ENCODE data around the gene ANKRD24.
"Not testable (repeated sequence)": the region's sequence is repeated elsewhere in the genome, so short reads cannot be mapped to it uniquely, and the experiment has no call there.

Gene ANKRD24

DNA sequence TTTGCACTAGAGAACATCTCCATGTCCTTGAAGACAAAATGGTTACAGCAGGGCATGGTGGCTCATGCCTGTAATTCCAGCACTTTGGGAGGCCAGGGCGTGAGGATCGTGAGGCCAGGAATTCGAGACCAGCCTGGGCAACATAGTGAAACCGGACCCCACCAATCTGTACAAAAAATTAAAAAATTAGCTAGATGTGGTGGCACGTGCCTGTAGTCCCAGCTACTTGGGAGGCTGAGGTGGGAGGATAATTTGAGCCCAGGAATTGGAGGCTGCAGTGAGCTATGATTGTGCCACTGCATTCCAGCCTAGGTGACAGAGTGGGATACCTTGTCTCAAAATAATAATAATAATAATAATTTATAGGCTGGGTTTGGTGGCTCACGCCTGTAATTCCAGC, 47.7 kb downstream of the ANKRD24 start:
- not testable (repeated sequence) for DNase-seq (ENCODE audit: low spot score)

DNA sequence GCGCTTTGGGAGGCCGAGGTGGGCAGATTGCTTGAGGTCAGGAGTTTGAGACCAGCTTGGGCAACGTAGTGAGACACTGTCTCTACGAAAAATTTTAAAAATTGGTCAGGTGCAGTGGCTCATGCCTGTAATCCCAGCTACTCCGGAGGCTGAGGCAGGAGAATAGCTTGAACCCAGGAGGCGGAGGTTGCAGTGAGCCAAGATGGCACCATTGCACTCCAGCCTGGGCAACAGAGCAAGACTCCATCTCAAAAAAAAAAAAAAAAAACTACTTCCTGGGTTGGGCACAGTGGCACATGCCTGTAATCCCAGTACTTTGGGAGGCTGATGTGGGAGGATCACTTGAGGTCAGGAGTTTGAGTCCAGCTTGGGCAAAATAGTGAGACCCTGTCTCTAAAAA, 49.0 kb downstream of the ANKRD24 start:
- not testable (repeated sequence) for DNase-seq (ENCODE audit: low spot score)

DNA sequence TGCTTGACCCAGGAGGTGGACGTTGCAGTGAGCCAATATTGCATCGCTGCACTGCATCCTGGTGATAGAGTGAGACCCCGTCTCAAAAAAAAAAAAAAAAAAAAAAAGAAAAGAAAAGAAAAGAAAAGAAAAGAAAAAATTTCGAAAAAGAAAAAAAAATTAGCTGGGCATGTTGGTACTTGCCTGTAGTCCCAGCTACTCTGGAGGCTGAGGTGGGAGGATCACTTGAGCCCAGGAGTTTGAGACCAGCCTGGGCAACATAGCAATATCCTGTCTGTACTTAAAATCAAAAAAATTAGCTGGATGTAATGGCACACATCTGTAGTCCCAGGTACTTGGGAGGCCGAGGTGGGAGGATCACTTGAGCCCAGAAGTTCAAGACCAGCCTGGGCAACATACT, 49.6 kb downstream of the ANKRD24 start:
- not testable (repeated sequence) for DNase-seq (ENCODE audit: low spot score)

- DNase-seq (ENCODE audit: low spot score): no peak
Measured at GRCh38 chr19:4232614-4233281, 50.3 kb downstream of the ANKRD24 start.

GRCh38 chr19:4233282-4233853, 50.9 kb downstream of the ANKRD24 start:
- DNase-seq (ENCODE audit: low spot score): peak; percentile 74

DNA sequence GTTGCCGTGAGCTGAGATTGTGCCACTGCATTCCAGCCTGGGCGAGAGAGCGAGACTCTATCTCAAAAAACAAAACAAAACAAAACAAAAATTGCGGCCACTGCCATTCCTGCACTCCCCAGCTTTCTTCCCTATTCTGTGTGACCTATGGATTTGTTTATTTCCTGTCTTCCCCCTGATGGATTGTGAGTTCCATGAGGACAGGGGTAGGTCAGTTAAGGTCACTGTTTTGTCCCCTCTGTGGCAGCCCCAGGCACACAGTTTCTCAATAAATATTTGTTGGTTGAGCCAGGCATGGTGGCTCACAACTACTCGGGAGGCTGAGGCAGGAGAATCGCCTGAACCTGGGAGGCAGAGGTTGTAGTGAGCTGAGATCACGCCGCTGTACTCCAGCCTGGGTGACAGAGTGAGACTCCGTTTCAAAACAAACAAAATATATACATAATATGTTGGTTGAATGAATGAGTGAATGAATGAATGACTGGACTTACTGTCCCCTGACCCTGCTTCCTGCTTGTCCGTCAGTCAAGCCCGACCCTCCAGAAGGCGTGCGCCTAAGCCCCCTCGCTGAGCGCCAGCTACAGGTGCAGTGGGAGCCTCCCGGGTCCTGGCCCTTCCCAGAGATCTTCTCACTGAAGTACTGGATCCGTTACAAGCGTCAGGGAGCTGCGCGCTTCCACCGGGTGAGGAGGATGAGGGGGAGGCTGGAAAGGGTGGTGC, 51.8 kb downstream of the ANKRD24 start:
- DNase-seq (ENCODE audit: low spot score): no peak

DNA sequence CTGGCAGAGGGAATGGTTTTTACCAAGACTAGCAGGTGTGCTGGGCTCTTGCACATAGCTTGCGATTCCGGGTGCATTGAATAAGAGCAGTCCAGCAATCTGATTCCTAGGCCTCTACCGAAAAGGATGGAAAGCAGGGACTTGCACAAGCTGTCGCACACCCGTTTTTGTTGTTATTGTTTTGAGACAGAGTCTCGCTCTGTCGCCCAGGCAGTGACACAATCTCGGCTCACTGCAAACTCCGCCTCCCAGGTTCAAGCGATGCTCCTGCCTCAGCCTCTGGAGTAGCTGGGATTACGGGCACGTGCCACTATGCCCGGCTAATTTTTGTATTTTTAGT, 52.3 kb downstream of the ANKRD24 start:
- DNase-seq (ENCODE audit: low spot score): no peak

- not testable (repeated sequence) for DNase-seq (ENCODE audit: low spot score)
Measured at GRCh38 chr19:4237510-4237909, 55.0 kb downstream of the ANKRD24 start.

DNA sequence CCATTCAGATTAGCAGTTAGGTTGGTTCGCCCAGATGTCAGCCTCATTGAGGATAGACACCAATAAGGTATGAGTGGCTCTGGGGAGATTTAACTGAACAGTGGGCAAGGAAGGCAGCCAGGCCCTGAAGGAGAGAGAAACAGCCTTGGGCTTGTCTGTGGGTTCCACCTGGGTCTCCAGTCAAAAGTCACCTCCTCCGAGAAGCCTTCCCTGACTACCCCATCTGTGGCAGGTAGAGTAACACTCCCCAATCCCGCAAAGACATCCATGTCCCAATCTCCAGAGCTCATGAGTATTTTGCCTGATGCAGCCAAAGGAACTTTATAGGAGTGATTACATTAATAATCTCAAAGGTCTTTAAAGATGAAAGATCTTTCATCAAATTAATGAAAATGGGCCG, 56.3 kb downstream of the ANKRD24 start:
- no peak for DNase-seq (ENCODE audit: low spot score)

DNA sequence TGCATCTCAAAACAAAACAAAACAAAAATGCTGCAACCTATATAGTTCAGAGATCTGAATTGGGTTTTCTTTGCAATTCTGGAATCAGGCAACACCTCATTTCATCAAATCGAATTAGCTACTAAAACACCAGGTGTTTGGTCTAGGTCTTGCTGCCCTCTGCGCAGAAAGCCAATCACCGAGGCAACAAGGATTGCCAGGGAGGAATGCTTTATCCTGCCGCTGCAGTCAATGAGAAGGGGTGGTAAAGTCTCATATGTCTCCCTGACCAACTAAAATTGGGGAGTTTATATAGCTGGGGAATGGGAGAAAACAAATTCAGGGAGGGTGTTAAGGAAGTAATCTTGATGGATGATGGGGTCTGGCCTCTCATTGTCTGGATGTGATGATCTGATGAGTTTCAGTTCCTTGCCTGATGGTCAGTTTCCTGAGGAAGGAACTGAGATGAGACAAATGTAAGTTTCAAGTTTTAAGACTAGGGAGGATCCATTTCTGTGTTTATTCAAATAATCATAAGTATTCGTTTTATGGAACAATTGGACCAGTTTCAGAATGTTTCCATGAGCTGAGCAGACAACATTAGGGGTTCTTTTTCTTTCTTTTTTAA, 59.4 kb downstream of the ANKRD24 start:
- no peak for DNase-seq (ENCODE audit: low spot score)

- DNase-seq (ENCODE audit: low spot score): not testable (repeated sequence)
Measured at GRCh38 chr19:4245938-4246337, 63.4 kb downstream of the ANKRD24 start.

DNA sequence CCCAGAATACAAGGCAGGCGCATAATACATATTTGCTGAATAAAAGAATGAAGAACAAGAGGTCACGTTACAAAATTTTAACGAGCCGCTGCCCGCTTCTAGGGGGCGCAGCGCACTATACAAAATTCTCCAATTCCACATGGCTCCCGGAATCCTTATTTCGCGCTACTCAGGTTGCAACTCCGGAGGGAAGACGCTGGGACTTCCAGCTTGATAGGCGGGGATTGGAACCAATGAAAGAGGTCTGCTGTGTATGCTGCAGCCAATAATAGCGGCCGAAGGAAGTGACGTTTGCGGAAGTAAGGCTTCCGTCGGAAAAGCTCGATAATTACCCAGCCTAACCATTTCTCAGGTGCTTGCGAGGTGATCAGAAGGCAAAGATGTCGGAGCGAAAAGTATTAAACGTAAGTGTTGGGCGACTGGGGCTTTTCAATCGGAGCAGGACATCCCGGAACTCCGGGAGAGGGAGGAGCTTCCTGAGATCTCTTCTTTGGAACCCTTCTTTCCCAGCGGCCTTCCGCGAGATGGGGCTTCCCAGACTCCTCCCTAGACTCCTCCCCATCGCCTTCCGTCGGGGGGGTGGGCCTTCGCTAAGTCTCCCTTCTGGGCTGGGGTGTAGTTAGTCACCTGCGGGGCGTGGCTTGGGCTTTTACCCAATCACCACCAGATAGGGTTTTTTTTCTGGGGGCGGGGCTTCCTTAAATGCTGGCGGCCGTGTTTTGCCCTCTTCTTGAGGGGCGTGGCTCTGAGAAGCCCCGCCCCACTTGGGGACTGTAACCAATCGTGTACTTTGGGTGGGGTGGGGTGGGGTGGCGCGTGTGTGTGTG, 64.5 kb downstream of the ANKRD24 start, which contains the start of gene YJU2:
Gene YJU2, plus strand, starts transcription at position 314 of the 827 bp plus-strand sequence. Its CDS starts 67 bp downstream, at position 381.
- DNase-seq (ENCODE audit: low spot score): peak; percentile 98

DNA sequence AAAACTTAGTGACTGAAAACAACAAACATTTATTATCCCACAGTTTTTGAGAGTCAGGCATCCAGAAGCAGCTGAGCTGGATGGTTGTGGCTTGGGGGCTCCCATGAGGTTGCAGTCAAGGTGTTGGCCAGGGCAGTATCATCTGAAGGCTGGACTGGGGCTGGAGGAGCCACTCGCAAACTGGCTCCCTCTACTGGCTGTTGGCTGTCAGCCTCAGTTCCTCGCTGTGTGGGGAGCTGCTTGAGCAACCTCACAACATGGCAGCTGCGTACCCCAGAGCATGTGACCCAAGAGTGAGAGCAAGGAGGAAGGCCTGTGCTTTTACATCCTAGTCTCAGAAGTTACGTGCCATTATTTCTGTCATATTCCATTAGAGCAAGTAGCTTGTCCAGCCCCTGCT, 74.1 kb downstream of the ANKRD24 start:
- no peak for DNase-seq (ENCODE audit: low spot score)

- DNase-seq (ENCODE audit: low spot score): no peak
Measured at GRCh38 chr19:4257025-4257424, 74.5 kb downstream of the ANKRD24 start.

DNA sequence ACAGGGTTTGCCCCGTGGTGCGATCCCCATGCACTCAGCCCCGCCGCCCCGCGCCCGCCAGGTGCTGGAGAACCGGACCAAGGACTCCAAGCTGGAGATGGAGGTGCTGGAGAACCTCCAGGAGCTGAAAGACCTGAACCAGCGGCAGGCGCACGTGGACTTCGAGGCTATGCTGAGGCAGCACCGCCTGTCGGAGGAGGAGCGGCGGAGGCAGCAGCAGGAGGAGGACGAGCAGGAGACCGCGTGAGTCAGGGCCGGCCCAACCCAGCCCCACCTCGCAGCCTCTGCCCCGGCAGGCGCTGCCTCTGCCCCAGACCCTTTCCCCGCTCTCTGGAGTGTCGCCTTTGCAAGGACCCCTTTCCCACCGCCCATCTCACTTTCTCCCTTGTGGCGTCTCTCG, 75.7 kb downstream of the ANKRD24 start:
- no peak for DNase-seq (ENCODE audit: low spot score)

DNA sequence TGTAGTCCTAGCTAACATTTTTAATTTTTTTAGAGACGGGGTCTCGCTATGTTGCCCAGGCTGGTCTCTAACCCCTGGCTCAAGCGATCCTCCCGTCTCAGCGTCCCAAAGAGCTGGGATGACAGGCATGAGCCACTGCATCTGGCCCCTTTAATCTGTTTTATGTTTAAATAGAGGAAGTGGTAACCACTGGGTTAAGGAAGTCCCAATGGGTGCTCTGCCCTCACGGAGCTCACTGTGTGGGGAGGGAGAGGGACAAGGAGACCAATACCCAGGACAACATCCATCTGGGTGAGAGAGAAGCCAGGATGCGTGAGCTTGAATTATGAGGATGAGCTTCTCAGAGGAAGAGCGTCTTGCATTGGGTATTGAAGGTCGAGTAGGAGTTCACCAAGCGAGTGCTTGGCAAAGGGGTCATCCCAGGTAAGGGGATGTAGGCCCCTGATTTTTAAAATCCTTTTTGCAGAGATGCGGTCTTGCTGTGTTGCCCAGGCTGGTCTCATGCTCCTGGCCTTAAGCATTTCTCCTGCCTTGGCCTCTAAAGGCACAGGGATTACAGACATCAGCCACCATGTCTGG, 78.2 kb downstream of the ANKRD24 start:
- no peak for DNase-seq (ENCODE audit: low spot score)

- DNase-seq (ENCODE audit: low spot score): no peak
Measured at GRCh38 chr19:4264812-4265211, 82.3 kb downstream of the ANKRD24 start.

GRCh38 chr19:4266253-4267000, 83.9 kb downstream of the ANKRD24 start:
- DNase-seq (ENCODE audit: low spot score): no peak

DNA sequence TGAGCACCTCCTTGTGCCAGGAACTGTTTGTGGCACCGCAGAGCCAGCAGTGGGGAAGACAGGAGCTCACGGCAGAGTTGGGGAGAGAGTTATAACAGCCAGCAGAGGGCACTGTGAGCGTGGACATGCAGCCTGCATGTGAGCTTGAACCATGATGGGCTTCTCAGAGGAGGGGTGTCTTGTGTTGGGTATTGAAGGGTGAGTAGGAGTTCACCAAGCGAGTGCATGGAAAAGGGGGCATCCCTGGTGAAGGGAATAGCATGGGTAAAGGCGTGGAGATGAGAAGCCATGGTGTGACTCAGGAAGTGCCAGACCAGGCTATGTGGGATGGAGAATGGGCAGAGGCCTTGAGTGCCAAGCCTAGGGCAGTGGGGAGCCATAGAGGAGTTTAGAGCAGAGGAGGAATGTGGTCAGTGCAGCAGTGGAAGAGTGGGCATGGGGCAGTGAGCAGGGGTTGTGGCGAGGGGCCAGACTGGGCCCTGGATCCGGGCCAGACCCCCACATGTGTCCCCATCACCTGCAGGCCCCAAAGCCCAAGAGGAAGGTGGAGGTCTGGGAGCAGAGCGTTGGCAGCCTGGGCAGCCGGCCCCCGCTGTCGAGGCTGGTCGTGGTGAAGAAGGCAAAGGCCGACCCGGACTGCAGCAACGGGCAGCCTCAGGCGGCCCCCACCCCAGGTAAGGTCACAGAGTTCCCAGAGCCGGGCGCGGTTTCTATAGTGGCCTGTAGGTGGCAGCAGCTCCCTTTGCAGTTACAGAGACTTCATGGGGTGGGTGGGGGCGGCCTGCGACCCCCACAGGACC, 84.8 kb downstream of the ANKRD24 start:
- DNase-seq (ENCODE audit: low spot score): peak; percentile 78
